Activated CD4-positive, CD25-positive, alpha-beta regulatory T cell treated with anti-CD3 and anti-CD28 coated beads, Interleukin-2, amount 50 U/mL, for 16 hours (primary cell): ENCODE results near the gene POLDIP2.
A peak's percentile ranks its signal among the peaks of the same experiment; 100 is the strongest.

ENCODE experiments used
- DNase-seq: peaks from one replicate; pipeline ENCODE4 v3.0.0-alpha.2; 2020; ENCODE audit warnings: low read depth, low spot score

Gene POLDIP2

GRCh38 chr17:28335959-28336871 lies 21.1 kb downstream of the POLDIP2 start:
- no peak for DNase-seq

GRCh38 chr17:28335201-28335958 lies 21.9 kb downstream of the POLDIP2 start, which contains the start of the genes IFT20 and TNFAIP1:
Gene IFT20 (minus strand): TSS chr17:28335472. CDS start chr17:28331985, 3,487 bp downstream.
Gene TNFAIP1 (plus strand): TSS chr17:28335761. CDS start chr17:28339522, 3,761 bp downstream.
- DNase-seq = peak; percentile 97

- no peak for DNase-seq
Observed at GRCh38 chr17:28334666-28335200, 22.6 kb downstream of the POLDIP2 start.

GRCh38 chr17:28334171-28334570 lies 23.2 kb downstream of the POLDIP2 start:
- no peak for DNase-seq

DNA sequence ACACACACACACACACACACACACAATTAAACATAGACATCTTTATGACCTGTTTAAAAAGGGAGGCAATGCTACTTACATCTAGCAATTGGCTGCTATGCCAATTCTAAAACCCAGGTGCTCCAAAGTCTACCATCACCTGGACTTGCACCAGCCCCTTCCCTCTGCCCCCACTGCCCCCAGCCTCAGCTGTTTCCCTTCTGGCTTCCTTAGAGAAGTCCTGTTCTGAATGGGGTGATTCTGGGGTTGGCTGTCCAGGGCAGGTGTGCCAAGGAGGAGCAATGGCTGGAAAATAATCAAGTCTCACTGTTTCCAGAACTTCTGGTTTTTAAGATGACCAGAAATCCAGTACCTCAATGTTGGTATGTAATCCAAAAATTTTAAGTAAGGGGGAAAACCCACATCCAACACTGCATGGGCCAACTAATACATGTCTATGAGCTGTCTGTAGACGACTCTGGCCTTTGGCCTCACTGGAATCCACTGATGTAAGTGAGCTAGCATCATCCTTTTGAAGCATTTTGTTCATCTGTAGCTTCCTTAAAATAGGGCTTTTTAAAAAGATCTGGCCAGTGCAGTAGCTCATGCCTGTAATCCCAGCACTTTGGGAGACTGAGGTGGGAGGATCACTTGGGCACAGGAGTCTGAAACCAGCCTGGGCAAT lies 24.1 kb downstream of the POLDIP2 start:
- no peak for DNase-seq

DNA sequence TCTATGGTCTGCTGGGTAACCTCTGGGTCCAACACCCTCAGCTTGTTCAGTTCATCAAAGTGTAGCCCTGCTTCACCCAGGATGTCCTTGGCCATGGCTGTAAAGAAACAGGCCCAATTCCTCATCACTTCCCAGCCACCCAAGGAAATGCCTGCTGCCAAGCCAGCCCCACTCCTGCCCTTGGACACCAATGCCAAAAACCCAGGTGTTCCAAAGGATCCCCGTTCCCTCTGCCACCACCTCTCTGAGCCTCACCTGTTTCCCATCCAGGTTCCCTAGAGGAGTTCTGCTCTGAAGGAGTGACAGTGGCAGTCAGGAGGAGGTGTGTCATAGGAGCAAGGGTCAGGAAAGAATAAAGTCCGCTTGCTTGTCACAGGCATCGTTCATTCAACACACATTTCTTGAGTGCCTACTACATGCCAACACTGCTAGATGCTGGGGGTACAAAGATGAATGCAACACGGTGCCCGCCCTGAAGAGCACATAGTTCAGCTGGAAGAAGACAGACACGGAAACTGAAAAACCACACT lies 25.4 kb downstream of the POLDIP2 start:
- no peak for DNase-seq

GRCh38 chr17:28330671-28331070 lies 26.7 kb downstream of the POLDIP2 start:
- no peak for DNase-seq

GRCh38 chr17:28328325-28328724 lies 29.0 kb downstream of the POLDIP2 start:
- no peak for DNase-seq

DNA sequence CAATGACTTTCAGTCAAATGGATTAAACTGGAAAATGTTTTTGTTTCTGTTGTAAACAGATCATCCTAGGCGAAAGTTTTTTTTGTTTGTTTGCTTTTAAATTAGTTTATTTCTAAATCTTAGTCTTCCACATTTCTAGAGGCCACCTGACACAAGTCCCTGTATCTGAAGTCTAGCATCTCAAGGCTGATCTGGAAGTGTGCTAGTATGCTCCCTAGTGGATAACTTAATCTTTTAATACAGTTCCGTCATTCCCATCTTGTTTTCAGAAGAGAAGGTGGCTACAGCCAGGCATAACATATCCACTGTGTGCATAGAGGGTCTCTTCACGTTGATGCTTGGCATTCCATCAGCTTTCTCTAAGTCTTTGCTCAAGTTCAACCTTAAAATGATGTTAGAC lies 29.6 kb downstream of the POLDIP2 start:
- no peak for DNase-seq

GRCh38 chr17:28327031-28327607 lies 30.2 kb downstream of the POLDIP2 start:
- no peak for DNase-seq

- DNase-seq = no peak
Observed at GRCh38 chr17:28326114-28326513, 31.2 kb downstream of the POLDIP2 start.

DNA sequence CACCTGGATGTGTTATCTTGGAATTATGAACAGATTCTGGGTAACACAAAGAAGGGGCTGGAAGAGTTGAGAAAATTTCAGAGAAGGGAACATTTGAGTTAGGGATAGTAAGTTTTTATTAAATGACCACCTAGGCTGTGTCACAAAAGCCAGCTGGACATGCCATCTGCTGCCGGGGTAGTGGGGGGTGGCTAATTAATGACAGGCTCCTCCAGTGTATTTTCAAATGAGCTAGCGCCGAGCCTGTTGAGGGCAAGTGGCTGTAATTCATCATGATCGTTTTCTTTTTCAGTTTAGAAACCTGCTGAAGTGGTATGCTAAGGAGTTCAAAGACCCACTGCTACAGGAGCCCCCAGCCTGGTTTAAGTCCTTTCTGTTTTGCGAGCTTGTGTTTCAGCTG lies 32.1 kb downstream of the POLDIP2 start:
- no peak for DNase-seq

DNA sequence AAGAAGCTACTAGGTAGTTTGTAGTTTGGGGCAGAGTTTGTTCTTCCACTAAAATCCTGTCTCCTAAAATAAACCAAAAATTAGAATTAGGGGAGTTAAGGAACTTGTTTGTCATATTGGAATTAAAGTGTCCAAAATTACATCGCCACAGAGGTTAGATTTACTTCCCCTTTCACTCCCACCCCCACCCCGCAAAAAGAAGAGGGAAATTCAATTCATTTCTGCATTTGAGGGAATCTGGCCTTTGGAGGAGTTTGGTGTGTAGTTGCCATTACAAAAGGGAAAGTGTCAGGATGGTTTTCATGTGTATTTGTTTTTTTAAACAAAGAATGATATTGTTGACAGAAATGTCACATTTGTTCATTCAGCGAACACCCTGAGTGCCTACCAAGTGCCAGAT lies 32.5 kb downstream of the POLDIP2 start:
- no peak for DNase-seq

- no peak for DNase-seq
Observed at GRCh38 chr17:28324267-28324745, 33.0 kb downstream of the POLDIP2 start.

DNA sequence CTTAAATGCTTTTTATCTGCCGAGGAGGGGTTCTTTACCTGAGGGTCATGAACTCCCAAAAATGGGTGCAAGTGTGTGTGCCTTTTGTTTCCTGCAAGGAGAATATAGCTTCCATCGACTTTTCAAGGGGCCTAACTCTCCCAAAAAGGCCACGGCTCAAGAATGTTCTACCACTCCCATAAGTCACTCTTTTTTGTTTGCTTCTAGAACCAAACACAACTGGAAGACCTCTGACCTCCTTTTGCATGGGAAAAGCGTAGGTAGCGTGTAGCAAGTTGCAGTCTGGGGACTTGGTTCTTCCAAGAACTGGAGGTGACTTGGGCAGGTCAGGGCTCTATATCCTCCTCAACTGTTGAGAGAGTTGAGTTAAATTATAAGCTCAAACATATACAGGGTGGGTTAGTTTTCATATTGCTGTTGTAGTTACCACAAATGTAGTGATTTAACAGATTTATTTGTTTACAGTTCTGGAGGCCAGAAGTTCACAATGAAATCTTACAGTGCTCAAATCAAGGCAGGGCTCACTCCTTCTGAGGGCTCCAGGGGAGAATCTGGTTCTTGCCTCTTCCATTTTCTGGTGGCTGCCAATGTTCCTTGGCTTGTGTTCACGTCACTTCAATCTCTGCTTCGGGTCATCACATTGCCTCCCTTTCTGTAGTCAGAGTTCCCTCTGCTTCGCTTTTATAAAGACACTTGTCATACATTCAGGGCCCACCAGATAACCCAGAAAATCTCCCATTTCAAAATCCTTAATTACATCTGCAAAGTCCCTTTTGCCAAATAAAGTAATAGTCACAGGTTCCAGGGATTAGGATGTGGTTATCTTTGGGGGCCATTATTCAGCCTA lies 36.9 kb downstream of the POLDIP2 start:
- no peak for DNase-seq

- DNase-seq = no peak
Observed at GRCh38 chr17:28319598-28319935, 37.8 kb downstream of the POLDIP2 start.

DNA sequence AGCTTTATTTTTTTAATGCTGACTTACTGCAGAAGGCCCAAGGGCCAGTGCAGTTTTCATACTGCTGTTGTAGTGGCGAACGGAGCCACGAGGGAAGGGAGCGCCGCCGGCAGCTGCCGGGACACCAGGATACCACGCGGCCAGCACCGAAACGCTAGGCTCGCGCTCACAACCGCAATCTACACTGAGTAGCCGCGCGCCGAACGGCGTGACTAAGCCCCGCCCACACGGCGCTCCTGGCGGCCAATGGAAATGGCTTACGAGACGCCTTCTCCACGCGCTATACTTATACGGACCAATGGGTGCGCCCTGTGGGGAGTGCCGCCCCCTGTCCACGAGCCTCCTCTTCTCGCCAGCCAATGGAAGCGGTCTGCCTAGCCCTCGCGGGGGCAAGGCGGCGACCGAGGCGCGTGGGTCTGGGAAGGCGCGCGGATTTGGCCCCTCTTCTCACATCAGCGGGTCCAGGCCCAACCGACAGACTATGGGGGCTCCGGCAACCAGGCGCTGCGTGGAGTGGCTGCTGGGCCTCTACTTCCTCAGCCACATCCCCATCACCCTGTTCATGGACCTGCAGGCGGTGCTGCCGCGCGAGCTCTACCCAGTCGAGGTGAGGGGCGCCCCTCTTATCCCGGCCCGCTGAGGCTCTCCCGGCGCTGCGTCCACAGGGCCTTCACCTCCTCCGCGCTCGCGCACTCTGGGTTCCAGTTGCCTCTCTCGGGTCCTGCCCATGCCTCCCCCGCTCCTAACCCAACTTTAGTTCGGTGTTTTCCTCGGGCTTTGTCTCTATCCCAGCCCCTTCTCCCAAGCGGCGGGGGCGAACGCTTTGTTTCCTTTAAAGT lies 38.3 kb downstream of the POLDIP2 start, which contains the start of gene TMEM97:
Gene TMEM97 (plus strand): TSS at position 442 of the 839 bp plus-strand sequence. CDS start 40 bp downstream, at position 482.
- DNase-seq = peak; percentile 92

GRCh38 chr17:28317966-28318758 lies 39.2 kb downstream of the POLDIP2 start:
- DNase-seq = no peak
